ENCODE results near the gene PCCA.

PCCA gene

DNA sequence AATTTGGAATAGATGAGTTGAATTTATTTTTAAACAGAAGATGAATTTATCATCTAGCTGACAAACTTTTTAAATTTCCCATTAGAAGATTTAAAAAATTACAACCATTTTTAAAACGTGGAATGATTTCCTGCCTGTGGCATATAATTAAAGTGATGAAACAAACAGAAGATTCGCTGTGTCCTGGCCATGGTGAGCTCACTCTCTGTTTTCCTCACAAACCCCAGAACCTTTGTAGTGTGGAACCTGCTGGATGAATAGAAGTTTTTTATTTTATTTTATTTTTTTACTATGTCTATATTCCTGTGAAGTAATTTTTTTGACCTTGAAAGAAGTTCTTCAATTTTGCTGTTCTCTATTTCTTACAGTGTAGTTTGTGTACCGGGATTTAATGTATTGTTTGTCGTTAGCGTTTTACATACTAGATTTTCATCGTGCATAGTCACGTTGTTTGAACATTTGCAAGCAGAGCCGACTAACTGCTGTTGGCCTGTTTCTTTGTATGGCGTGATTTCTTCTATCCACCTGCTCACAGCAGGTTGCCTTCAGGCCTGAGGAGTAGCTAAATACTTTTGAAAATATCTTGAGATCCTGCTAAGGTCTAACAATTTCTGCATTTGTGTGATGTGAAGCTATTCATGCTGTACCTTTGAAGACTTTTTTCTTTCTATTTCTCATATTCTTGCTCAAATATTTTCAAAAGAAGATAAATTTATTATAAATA, 350.5 kb downstream of the PCCA start:
- TF ChIP-seq EZH2 (IDR thresholded peaks at IDR 0.05; ENCODE audit: borderline replicate concordance, low read depth, low read length, severe bottlenecking), result no peak
- TF ChIP-seq, protein P1, sequence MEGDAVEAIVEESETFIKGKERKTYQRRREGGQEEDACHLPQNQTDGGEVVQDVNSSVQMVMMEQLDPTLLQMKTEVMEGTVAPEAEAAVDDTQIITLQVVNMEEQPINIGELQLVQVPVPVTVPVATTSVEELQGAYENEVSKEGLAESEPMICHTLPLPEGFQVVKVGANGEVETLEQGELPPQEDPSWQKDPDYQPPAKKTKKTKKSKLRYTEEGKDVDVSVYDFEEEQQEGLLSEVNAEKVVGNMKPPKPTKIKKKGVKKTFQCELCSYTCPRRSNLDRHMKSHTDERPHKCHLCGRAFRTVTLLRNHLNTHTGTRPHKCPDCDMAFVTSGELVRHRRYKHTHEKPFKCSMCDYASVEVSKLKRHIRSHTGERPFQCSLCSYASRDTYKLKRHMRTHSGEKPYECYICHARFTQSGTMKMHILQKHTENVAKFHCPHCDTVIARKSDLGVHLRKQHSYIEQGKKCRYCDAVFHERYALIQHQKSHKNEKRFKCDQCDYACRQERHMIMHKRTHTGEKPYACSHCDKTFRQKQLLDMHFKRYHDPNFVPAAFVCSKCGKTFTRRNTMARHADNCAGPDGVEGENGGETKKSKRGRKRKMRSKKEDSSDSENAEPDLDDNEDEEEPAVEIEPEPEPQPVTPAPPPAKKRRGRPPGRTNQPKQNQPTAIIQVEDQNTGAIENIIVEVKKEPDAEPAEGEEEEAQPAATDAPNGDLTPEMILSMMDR (IDR thresholded peaks at IDR 0.05; ENCODE audit: borderline replicate concordance, extremely low read depth, low read length, poor library complexity, severe bottlenecking), result no peak
- H3K9me3 ChIP-seq (ENCODE audit: insufficient read depth, low read length, severe bottlenecking), result no peaks in the 10 kb centered on the region
- no peaks in the 10 kb centered on the region for H3K27me3 ChIP-seq (ENCODE audit: insufficient read depth, low read length, poor library complexity)
- H3K4me3 ChIP-seq (ENCODE audit: low read depth in 1 of 2, low read length in 2 of 2), result no peak overlapping the region
- no peaks in the 10 kb centered on the region for H3K36me3 ChIP-seq (ENCODE audit: insufficient read depth, low read length)
- DNase-seq (no peak), ATAC-seq (ENCODE audit: insufficient read depth, low read depth) (no peak)
- H2AFZ ChIP-seq (ENCODE audit: low read depth, low read length), result no peak overlapping the region
- H3K9ac ChIP-seq (ENCODE audit: low read depth, low read length), result no peak overlapping the region
- H3K79me2 ChIP-seq (ENCODE audit: insufficient read depth, low read length), result no peaks in the 10 kb centered on the region
- H3K27ac ChIP-seq (ENCODE audit: low read length), result no peak overlapping the region
- no peak overlapping the region for H3K4me2 ChIP-seq (ENCODE audit: insufficient read depth, low read length)
- no peaks in the 10 kb centered on the region for H4K20me1 ChIP-seq (ENCODE audit: insufficient read depth, low read length)
- H3K4me1 ChIP-seq (ENCODE audit: insufficient read depth, low read length), result no peaks in the 10 kb centered on the region

DNA sequence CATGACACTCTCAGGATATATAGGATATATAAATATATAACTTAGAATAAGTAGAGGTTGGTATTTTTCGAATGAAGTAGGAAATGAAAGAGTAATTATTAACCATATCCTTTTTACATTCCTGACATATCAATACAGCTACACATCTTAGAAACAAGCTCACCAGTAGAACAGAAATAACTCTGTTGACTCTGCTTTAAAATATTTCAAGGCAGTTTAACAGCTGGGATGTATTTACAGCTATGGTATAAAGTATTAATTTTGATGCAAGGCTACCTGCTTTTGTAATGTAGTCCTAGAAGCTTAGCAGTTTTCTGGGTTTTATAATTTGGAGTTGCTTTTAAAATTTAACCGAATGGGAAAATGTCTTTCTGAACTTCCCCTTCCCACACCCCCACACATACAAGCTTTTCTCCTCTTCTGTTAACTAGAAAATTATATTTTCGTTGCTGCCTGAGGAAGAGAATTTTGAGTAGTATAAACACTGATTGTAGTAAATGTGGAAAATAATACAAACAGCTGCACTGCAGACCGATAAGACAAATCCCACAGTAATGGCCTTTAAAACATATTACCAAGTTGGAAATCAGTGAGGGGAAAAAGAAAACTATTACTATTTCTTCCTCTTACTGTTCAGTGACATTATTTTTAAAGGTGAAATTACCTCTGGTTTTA, 352.0 kb downstream of the PCCA start:
- H4K20me1 ChIP-seq (ENCODE audit: insufficient read depth, low read length), result no peaks in the 10 kb centered on the region
- ATAC-seq (ENCODE audit: insufficient read depth, low read depth) (no peak), DNase-seq (no peak)
- no peaks in the 10 kb centered on the region for H3K4me1 ChIP-seq (ENCODE audit: insufficient read depth, low read length)
- no peak overlapping the region for H3K27ac ChIP-seq (ENCODE audit: low read length)
- no peak overlapping the region for H3K9ac ChIP-seq (ENCODE audit: low read depth, low read length)
- H3K79me2 ChIP-seq (ENCODE audit: insufficient read depth, low read length), result no peaks in the 10 kb centered on the region
- no peaks in the 10 kb centered on the region for H3K27me3 ChIP-seq (ENCODE audit: insufficient read depth, low read length, poor library complexity)
- no peak overlapping the region for H3K4me3 ChIP-seq (ENCODE audit: low read depth in 1 of 2, low read length in 2 of 2)
- no peak overlapping the region for H2AFZ ChIP-seq (ENCODE audit: low read depth, low read length)
- TF ChIP-seq, protein P1 (IDR thresholded peaks at IDR 0.05; ENCODE audit: borderline replicate concordance, extremely low read depth, low read length, poor library complexity, severe bottlenecking), result no peak
- no peak for TF ChIP-seq EZH2 (IDR thresholded peaks at IDR 0.05; ENCODE audit: borderline replicate concordance, low read depth, low read length, severe bottlenecking)
- H3K36me3 ChIP-seq (ENCODE audit: insufficient read depth, low read length), result no peaks in the 10 kb centered on the region
- no peak overlapping the region for H3K4me2 ChIP-seq (ENCODE audit: insufficient read depth, low read length)
- no peaks in the 10 kb centered on the region for H3K9me3 ChIP-seq (ENCODE audit: insufficient read depth, low read length, severe bottlenecking)

DNA sequence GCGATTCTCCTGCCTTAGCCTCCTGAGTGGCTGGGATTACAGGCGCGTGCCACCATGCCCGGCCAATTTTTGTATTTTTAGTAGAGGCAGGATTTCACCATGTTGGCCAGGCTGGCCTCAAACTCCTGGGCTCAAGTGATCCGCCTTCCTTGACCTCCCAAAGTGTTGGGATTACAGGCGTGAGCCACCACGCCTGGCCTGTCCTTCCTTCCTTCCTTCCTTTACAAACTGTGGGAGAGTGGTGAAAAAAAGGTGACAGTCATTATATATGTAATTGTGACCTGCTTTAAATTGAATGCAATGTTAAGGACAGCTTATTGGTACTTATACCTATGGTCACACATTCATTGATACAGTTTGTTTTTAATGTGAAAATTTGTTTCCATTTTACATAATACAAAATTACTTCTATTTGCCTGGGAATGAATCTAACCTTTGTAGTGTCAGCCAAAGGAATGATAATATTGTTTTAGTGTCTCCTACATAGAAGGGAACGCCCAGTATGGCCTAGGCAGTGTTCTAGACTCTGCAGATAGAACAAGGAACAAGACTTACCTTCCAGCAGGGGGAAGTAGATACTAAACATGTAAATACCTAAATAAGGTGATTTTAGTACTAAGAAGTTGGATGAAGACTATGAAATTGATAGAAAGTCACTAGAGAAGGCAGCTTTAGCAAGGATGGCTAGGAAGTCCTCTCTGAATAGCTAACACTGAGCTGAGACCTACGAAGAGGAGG, 353.4 kb downstream of the PCCA start:
- H4K20me1 ChIP-seq (ENCODE audit: insufficient read depth, low read length), result no peaks in the 10 kb centered on the region
- no peaks in the 10 kb centered on the region for H3K36me3 ChIP-seq (ENCODE audit: insufficient read depth, low read length)
- H3K27me3 ChIP-seq (ENCODE audit: insufficient read depth, low read length, poor library complexity), result no peaks in the 10 kb centered on the region
- H3K4me2 ChIP-seq (ENCODE audit: insufficient read depth, low read length), result no peak overlapping the region
- H3K79me2 ChIP-seq (ENCODE audit: insufficient read depth, low read length), result no peaks in the 10 kb centered on the region
- TF ChIP-seq EZH2 (IDR thresholded peaks at IDR 0.05; ENCODE audit: borderline replicate concordance, low read depth, low read length, severe bottlenecking), result no peak
- TF ChIP-seq, protein P1 (IDR thresholded peaks at IDR 0.05; ENCODE audit: borderline replicate concordance, extremely low read depth, low read length, poor library complexity, severe bottlenecking), result no peak
- ATAC-seq (ENCODE audit: insufficient read depth, low read depth), result no peak
- H2AFZ ChIP-seq (ENCODE audit: low read depth, low read length), result no peak overlapping the region
- no peak overlapping the region for H3K27ac ChIP-seq (ENCODE audit: low read length)
- no peaks in the 10 kb centered on the region for H3K4me1 ChIP-seq (ENCODE audit: insufficient read depth, low read length)
- DNase-seq, result no peak
- no peak overlapping the region for H3K9ac ChIP-seq (ENCODE audit: low read depth, low read length)
- no peak overlapping the region for H3K4me3 ChIP-seq (ENCODE audit: low read depth in 1 of 2, low read length in 2 of 2)
- H3K9me3 ChIP-seq (ENCODE audit: insufficient read depth, low read length, severe bottlenecking), result no peaks in the 10 kb centered on the region

All from DND-41 (cell line).